B cell (primary cell): ENCODE data around the gene SH3RF3.

ENCODE experiments used
- CTCF ChIP-seq: fragments of 200-600 bp; IDR thresholded peaks from one replicate; pipeline ENCODE4 v1.8.0; 2022; ENCODE audit warnings: antibody characterized with exemption, mild to moderate bottlenecking
- EZH2 ChIP-seq: IDR thresholded peaks from 2 replicates; pipeline ENCODE4 v1.6.1; 2012; ENCODE audit warnings: borderline replicate concordance, low read depth, mild to moderate bottlenecking, moderate library complexity, low read length; ENCODE audit not compliant: insufficient read depth, poor library complexity, severe bottlenecking

GRCh38 chr2:109110170-109110569, 18.8 kb upstream of the SH3RF3 start:
- TF ChIP-seq CTCF (no peak), EZH2 (no peak)
